GM18502 (cell line): ENCODE data around the gene OSBPL9.

ENCODE experiments used
- ATAC-seq: cut with Tn5 transposase; IDR thresholded peaks from one replicate; pipeline ENCODE4 v1.9.1; 2021; ENCODE audit warnings: mild to moderate bottlenecking; ENCODE audit not compliant: unreplicated experiment, poor library complexity

Gene OSBPL9, protein sequence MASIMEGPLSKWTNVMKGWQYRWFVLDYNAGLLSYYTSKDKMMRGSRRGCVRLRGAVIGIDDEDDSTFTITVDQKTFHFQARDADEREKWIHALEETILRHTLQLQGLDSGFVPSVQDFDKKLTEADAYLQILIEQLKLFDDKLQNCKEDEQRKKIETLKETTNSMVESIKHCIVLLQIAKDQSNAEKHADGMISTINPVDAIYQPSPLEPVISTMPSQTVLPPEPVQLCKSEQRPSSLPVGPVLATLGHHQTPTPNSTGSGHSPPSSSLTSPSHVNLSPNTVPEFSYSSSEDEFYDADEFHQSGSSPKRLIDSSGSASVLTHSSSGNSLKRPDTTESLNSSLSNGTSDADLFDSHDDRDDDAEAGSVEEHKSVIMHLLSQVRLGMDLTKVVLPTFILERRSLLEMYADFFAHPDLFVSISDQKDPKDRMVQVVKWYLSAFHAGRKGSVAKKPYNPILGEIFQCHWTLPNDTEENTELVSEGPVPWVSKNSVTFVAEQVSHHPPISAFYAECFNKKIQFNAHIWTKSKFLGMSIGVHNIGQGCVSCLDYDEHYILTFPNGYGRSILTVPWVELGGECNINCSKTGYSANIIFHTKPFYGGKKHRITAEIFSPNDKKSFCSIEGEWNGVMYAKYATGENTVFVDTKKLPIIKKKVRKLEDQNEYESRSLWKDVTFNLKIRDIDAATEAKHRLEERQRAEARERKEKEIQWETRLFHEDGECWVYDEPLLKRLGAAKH

GRCh38 chr1:51616903-51617708 lies at the start of gene OSBPL9:
OSBPL9 (plus strand) TSS chr1:51617092; CDS start chr1:51617111, 19 bp downstream.
- peak; percentile 94 for ATAC-seq

DNA sequence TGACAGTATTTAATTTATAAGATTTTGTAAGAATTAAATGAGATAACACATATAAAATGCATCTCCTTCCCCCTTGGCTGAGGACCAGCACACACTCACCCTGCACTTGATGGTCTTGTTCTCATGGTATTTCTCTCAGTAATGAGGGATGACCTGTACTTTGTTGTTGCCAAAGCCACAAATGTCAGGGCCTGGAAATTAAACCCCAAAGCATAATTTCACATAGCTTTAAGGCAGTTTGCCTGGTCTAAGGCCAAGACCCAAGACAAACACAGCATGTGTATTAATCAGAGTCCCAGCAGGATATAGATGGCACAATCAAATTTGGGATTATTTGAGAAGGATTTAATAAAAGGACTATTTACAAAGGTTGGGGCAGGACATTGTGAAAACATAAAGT lies 49.2 kb upstream of the OSBPL9 start:
- no peak for ATAC-seq

DNA sequence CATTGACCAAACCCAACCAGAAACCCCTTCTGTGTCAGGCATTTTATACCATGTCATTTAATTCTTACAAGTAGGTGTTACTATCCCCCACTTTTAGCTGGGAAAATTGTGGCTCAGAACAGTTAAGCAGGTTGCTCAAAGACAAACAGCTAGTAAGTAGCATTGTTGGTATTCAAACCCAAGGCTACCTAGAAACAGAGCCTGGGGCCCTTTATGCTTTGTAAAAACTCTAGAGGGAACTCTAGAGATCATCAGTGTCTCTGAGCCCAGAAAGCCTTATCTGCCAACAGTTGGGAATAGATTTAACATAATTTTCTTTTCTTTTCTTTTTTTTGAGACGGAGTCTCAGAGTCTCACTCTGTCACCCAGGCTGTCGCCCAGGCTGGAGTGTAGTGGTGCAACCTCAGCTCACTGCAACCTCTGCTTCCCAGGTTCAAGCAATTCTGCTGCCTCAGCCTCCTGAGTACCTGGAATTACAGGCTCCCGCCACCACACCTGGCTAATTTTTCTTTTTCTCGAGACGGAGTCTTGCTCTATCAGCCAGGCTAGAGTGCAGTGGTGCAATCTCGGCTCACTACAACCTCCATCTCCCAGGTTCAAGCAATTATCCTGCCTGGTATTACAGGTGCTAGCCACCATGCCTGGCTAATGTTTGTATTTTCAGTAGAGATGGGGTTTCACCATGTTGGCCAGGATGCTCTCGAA lies 48.5 kb upstream of the OSBPL9 start:
- no peak for ATAC-seq

DNA sequence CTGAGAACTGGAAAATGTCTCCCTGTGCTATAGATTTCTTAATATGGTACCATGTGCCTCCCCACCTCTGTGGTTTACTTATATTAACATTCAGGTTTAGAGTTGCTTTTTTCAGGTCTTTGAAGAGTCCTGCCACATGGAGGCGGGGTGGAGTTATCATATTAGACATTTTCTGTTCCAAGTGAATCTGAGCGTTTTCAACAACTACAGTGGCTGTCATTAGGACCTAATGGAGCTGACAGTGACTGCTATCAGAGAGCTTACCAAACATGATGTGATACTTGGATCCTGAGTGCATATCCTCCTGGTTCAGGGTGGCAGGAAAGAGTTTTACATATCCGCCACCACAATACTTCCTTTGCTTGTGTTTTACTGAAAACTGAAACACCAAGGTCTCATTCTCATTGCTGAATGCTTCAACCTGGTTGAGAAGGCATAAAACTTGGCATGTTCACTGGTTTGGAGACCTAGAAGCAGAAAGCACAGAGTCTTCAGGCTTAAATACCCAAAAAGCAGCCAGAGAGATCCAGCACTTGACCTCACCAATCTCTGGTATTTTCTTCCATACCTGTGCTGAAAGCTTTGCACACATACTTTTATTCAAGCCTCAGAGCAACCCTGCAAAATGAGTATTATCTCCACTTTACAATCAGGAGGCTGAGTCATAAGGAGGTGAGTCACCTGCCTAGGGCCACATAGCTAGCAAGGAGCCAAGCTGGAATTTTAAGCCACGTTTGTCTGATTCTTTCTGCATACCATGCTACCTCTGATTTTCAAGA lies 47.4 kb upstream of the OSBPL9 start:
- ATAC-seq: peak; percentile 86

- peak; percentile 38 for ATAC-seq
Observed at GRCh38 chr1:51570063-51570710, 46.7 kb upstream of the OSBPL9 start.

DNA sequence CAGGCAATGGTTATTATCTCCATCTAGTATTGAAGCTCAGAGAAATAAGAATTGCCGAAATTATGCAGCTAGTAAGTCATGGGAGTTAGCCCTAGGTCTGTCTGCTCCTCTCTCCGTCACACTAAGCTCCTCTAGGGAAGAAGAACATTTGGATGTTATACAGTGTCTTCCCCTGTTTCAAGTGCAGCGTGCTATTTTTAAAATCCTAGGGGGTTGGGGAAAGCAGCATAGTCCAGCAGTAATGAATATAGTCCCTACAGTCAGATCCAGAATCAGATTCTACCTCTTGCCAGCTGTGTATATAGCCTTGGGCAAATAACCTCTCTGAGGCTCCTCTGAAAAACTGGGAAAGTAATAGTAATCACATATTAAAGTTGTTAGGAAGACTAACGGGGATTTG lies 44.5 kb upstream of the OSBPL9 start:
- no peak for ATAC-seq

DNA sequence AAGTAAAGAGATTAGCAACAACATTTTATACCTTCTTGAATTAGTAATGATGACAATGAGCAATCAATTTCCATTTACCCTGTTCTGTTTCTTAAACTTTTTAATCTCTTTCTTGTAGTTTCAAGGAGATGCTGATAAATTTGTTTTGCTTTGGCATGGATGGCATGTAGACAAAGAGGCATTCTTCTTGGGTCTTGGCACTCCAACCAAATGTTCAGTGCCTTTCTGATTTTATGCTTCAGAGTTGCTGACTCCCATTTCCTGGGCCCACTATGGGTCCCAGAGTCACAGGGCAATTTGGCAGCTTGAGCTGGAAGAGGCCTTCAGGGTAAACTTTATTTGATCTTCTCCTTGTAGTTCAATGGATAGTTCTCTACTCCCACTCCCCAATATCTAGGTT lies 42.1 kb upstream of the OSBPL9 start:
- no peak for ATAC-seq

GRCh38 chr1:51575406-51576084 lies 41.3 kb upstream of the OSBPL9 start:
- no peak for ATAC-seq

DNA sequence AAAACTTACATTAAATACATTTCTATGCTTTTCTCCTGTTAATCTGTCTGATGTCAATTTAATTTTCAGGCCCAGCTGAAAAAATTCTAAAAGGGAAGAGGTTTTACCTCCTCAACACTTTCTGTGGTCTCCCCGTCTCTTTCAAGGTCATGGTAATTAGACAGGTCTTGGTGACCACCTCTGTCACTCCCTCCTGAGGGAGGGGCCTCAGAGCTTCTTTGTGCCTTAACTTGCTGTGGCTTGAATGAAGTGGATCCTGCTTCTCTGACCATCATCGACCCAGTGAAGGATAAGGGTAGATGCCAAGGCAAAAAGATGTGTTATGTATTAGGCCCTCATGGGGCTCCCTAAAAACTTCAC lies 40.8 kb upstream of the OSBPL9 start:
- no peak for ATAC-seq

DNA sequence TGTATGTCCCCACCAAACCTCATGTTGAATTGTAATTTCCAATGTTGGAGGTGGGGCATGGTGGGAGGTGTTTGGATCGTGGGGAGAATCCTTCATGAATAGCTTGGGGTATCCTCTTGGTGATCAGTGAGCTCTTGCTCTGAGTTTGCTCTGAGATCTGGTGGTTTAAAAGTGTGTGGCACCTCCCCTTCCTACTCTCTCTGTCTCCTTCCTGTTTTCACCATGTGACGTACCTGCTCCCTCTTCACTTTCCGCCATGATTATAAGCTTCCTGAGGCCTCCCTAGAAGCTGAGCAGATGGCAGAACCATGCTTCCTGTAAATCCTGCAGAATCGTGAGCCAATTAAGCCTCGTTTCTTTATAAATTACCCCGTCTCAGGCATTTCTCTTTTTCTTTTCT lies 40.0 kb upstream of the OSBPL9 start:
- ATAC-seq: no peak

DNA sequence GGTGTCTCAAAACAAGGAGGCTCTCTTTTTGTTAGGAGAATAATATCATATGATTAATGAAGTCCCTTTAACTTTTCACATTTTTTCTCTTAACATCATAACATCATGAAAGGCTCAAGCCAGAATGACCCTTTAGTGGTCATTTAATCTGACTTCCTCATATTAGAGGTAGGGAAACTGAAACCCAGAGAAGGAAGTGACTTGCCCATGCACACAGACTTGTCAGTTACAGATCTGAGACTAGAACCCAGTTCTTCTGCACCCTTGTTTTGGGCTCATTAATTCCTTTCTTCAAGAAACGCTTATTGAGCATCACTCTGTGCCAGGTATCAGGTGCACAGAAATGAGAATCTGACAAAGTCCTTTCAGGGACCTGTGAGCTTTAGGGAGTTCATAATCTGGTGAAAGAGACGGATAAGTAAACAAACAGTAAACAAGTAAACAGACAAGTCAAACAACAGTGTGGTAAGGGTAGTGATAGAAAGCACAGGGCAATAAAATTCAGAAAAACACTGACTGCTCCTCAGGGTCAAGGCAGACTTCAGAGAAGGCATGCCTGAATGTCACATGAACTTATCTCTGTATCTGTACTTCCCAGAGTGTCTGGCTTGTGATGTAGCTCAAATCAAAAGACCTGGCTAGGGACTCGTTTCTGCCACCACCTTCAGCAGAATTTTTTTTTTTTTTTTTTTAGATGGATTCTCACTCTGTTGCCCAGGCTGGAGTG lies 38.3 kb upstream of the OSBPL9 start:
- peak; percentile 83 for ATAC-seq

DNA sequence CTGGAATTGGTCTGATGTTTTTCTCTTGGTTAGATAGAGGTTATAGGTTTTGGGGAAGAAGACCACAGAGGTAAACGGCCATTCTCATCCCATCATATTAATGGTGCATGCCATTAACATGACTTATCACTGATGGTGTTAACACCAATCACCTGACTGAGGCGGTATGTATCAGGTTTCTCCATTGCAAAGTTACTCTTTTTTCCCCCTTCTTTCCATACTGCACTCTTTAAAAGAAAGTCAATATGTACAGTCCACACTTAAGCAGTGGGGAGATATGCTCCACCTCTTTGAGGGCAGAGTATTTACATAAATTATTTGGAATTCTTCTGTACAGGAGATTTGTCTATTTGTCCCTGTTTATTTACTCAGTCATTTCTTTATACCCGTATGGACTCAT lies 35.7 kb upstream of the OSBPL9 start:
- no peak for ATAC-seq

DNA sequence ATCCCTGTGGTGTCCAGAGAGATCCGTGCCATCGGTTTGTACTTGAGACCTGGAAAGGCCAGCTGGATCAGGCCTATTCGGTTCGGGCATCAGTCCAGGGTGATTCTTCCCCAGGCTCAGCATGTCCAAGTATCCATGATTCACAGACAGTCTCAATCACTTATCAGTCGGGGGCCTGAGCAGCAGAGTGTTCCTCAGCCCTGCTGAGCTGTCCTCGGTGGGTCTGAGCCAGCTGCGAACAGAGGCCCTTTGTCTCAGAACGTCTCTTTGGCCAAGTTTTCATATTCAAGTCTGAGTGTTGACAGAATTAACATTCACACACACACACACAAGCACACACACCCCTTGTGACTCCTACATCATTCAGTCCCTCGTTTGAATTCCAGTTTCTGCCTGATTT lies 33.4 kb upstream of the OSBPL9 start:
- ATAC-seq: no peak

- no peak for ATAC-seq
Observed at GRCh38 chr1:51584021-51584420, 32.9 kb upstream of the OSBPL9 start.

- no peak for ATAC-seq
Observed at GRCh38 chr1:51592711-51593110, 24.2 kb upstream of the OSBPL9 start.

GRCh38 chr1:51594716-51595115 lies 22.2 kb upstream of the OSBPL9 start:
- ATAC-seq: no peak

GRCh38 chr1:51600529-51600928 lies 16.4 kb upstream of the OSBPL9 start:
- ATAC-seq: no peak

DNA sequence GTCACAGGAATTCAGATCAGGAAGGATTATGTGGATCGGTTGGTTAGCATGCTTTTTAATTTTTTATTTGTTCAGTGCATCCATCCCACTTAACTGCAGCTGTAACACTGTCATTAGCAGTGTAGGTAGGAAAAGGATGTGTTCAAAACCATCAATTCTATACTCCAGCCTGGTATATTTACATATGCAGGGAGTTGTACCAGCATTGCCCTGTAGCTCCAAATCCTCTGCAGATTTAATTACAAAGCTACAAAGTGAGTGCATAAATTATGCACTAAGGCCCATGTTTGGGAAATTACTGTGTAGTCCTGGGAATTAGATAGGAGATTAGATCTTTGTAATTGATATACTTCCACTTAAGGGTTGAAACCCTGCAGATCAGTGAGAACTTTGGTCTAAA lies 15.9 kb upstream of the OSBPL9 start:
- no peak for ATAC-seq
